ENCODE measurements around the gene KRTAP5-3. TPM values are rescaled to one million over a fixed set of nuclear protein-coding genes. Genes with fewer than 3 reads are reported as not detected.

The KRTAP5-3 gene
- total and polyA plus RNA-seq, 2 of the 13 experiments (the other 11 are each of a cell fraction or from before 2014, with no cell fraction given): not detected

- TF ChIP-seq, protein P1, sequence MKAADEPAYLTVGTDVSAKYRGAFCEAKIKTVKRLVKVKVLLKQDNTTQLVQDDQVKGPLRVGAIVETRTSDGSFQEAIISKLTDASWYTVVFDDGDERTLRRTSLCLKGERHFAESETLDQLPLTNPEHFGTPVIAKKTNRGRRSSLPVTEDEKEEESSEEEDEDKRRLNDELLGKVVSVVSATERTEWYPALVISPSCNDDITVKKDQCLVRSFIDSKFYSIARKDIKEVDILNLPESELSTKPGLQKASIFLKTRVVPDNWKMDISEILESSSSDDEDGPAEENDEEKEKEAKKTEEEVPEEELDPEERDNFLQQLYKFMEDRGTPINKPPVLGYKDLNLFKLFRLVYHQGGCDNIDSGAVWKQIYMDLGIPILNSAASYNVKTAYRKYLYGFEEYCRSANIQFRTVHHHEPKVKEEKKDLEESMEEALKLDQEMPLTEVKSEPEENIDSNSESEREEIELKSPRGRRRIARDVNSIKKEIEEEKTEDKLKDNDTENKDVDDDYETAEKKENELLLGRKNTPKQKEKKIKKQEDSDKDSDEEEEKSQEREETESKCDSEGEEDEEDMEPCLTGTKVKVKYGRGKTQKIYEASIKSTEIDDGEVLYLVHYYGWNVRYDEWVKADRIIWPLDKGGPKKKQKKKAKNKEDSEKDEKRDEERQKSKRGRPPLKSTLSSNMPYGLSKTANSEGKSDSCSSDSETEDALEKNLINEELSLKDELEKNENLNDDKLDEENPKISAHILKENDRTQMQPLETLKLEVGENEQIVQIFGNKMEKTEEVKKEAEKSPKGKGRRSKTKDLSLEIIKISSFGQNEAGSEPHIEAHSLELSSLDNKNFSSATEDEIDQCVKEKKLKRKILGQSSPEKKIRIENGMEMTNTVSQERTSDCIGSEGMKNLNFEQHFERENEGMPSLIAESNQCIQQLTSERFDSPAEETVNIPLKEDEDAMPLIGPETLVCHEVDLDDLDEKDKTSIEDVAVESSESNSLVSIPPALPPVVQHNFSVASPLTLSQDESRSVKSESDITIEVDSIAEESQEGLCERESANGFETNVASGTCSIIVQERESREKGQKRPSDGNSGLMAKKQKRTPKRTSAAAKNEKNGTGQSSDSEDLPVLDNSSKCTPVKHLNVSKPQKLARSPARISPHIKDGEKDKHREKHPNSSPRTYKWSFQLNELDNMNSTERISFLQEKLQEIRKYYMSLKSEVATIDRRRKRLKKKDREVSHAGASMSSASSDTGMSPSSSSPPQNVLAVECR (CRISPR knock-in tag; IDR thresholded peaks at IDR 0.05; ENCODE audit: borderline replicate concordance): 0 out of 2 replicates have a peak, but pooled peaks have one; percentile 32
- TF ChIP-seq RAD51 (IDR thresholded peaks at IDR 0.05; ENCODE audit: borderline replicate concordance) (no peak), HNRNPL (IDR thresholded peaks at IDR 0.05; ENCODE audit: low read depth, low read length) (0 out of 2 replicates have a peak, but pooled peaks have one; percentile 34), ETV6 (CRISPR knock-in tag; conservative IDR thresholded peaks at IDR 0.05) (no peak), ZNF709 (CRISPR knock-in tag; IDR thresholded peaks at IDR 0.05) (no peak), ZBTB7A (CRISPR knock-in tag; IDR thresholded peaks at IDR 0.05) (0 out of 2 replicates have a peak, but pooled peaks have one; percentile 42), ATF6 (CRISPR knock-in tag; conservative IDR thresholded peaks at IDR 0.05) (no peak), KLF12 (CRISPR knock-in tag; IDR thresholded peaks at IDR 0.05; ENCODE audit: borderline replicate concordance) (no peak), NAIF1 (CRISPR knock-in tag; IDR thresholded peaks at IDR 0.05; ENCODE audit: borderline replicate concordance) (no peak), RBFOX2 (IDR thresholded peaks at IDR 0.05; ENCODE audit: low read depth, low read length) (peak; percentile 57), SRSF4 (IDR thresholded peaks at IDR 0.05; ENCODE audit: low read depth, low read length, poor library complexity, severe bottlenecking) (no peak), ZNF44 (CRISPR knock-in tag; IDR thresholded peaks at IDR 0.05) (no peak), CBX1 (IDR thresholded peaks at IDR 0.05; ENCODE audit: low read depth) (no peak), NR2F6 (IDR thresholded peaks at IDR 0.05) (no peak), NR2F6 (CRISPR knock-in tag; IDR thresholded peaks at IDR 0.05) (no peak), REST (IDR thresholded peaks at IDR 0.05; ENCODE audit: borderline replicate concordance in 1 of 2, low read depth in 1 of 2, low read length in 2 of 2) (no peak), ARNTL (CRISPR knock-in tag; IDR thresholded peaks at IDR 0.05) (no peak), EP300 (IDR thresholded peaks at IDR 0.05; ENCODE audit: low read depth in 2 of 2, low read length in 2 of 2) (no peak), EP300 (CRISPR knock-in tag; IDR thresholded peaks at IDR 0.05; ENCODE audit: borderline replicate concordance) (no peak)
Measured at GRCh38 chr11:1570896-1571759, 37.1 kb downstream of the KRTAP5-3 start (continued).
